Tongue (tissue), 2 donors: ENCODE results near the gene GPRIN2. TPM values are rescaled to one million over a fixed set of nuclear protein-coding genes. Genes with fewer than 3 reads are reported as not detected.
A peak's percentile ranks its signal among the peaks of the same experiment; 100 is the strongest.

Experiments
- DNase-seq: peaks from one replicate; pipeline ENCODE4 v3.0.0-alpha.2; 2015
- total RNA-seq: library from RNA; depleted of rRNA; stranded (reverse); fragments of >200 nt; gene quantifications from one replicate; pipeline ENCODE4 v1.2.3, GENCODE V29; 2014

The GPRIN2 gene
- total RNA-seq, 1 donor from 2014 or later: 1.3 TPM

DNA sequence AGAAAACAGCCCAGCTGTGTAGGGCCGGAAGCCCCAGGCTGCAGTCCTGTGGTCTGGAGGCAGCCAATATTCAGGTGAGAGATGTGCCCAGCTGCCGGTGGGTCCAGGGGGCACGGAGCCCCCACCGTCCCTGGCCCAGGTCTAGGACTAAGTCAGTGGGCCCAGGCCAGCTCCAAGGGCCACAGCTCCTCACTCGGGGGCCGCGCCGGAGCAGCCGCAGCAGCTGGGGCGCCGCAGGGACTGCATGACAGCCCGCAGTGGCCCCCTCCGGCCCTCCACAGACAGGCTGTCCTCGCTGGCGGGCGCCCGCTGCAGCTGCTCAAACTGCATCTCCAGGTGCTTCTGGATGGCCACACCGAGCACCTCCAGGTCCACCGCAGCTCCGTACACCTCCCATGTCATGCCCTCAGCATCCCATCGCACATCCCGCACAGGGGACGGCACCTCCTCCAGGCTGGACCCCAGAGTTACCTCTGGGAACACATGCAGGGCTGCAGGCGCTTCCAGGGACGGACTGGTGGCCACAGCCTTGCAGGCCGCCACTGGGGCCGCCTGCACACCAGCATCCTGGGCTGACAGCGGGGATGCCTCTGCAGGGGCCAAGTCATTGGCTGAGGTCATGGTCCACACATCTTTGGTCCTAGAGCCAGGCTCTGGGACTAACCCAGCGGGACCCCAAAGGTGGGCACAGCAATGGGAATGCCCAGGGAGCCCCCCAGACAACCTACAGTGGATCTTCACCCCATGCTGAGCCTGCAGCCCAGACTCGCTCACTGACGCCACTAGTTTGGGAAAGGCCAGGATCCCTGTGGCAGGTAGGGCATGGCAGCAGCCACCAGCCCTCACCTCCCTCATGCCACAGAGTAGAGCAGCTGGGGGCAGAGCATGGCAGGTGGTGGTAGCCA, 7.0 kb downstream of the GPRIN2 start:
- no peak for DNase-seq

- no peak for DNase-seq
Measured at GRCh38 chr10:46548498-46549090, 7.9 kb downstream of the GPRIN2 start.

GRCh38 chr10:46547541-46548497, 8.6 kb downstream of the GPRIN2 start:
- no peak for DNase-seq

- DNase-seq: no peak
Measured at GRCh38 chr10:46546591-46547540, 9.6 kb downstream of the GPRIN2 start.

DNA sequence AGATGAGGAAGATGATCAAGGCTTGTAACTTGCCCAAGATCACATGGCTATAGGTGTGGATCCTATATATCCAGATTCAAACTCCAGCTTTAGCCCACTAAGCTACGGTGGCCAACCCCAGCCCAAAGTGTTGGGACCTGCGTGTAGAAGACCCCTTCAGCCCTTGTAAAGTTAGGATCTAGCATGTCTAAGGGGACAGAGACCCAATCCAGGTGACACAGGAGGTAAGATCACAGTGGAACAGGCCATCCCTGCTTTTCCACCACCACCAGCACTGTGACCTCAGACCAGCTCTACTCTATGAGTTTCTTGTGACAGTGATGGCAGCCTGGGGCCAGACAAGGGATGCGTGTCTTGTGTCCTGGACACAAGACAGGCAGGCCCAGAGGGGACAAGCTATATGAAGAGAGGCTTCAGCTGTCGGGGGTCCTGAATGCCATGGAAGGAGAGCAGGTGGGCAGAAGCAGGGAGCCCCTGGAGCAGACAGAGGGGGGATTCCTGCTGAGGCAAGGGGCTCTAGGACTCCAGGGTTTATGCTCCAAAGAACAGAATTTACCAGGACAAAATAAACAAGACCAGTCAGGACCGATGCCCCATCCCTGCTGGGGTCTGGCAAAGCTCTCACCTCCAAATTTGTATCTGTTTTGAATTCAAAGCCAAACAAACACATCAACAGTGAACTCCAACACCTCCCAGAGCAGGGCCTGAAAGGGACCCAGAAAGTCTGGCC, 10.4 kb downstream of the GPRIN2 start:
- DNase-seq: no peak

- peak; percentile 53 for DNase-seq
Measured at GRCh38 chr10:46544989-46545791, 11.3 kb downstream of the GPRIN2 start.

DNA sequence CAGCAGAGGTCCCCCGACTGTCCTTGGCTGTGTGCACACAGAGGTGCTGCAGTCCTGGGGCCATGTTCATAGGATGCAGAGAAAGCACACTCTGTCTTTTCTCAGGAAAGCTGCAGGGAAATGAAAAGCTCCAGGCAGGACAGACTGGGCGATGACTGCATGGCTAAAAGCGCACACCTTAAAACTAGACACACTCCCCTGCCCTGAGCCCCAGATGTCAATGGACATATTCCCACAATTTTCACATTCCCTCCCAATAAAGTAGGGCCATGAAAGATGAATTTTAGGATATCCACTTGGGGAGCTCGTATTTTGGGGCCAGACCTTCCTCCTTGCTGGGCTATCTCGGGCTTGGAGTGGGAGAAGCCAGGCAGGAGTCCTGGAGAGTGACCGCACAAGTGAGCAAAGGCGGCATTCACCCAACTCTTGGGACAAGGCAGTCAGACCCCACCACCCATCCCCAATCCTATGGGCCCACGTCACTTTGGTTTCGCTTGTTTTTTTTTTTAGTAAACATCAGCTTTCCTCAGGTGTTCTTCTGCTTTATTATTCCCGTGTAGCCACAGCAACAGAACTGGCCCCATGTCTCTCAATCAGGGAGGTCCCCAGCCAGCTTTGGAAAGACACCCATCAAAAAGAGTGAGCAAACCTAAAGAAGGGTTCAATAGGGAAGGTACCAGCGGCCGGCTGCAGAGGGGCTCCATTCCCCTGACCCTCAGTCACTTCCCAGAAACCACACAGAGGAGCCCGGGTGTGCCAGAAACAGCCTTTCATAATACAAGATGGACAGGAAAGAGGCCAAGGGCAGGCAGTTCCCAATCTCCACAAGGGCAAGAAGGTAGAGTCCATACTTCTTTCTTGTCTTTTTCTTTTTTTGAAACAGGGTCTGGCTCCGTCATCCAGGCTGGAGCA, 12.7 kb downstream of the GPRIN2 start:
- no peak for DNase-seq

DNA sequence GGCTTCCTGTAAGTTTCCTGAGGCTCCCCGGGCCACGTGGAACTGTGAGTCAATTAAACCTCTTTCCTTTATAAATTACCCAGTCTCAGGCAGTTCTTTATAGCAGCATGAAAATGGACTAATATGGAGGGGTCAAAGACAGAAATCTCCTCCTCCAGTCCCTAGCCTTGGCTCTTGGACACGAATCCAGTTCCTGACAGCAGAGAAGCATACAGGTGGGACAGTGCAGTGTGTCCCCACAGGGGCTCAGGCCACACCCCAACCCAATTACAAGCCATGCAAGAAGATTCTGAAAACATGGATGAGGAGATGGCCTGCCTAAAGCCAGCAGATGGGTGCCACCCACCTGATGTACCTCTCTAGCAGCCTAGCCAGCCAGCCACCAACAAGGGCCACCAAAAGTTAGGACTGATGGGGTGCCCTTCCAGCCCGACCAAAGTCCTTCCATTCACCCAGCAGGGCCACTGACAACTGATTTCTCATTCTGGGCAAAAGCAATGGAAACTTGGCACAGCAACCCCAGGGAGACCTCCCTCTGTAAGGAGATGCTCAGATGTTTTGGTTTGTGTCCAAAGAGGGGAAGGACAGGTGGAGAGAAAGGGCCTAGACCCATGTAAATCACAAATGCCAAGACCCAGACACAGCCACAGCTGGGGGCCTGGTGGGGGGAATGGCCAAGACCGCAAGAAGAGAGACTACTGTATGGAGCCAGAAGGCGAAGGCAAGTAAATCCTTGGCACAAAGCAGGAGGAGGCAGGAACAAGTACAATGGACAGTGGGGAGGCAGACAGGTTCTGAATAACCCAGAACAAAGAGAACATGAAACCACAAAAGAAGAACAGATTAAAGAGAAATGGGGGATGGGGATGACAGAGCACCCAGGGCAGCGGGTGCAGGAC, 13.6 kb downstream of the GPRIN2 start:
- no peak for DNase-seq

DNA sequence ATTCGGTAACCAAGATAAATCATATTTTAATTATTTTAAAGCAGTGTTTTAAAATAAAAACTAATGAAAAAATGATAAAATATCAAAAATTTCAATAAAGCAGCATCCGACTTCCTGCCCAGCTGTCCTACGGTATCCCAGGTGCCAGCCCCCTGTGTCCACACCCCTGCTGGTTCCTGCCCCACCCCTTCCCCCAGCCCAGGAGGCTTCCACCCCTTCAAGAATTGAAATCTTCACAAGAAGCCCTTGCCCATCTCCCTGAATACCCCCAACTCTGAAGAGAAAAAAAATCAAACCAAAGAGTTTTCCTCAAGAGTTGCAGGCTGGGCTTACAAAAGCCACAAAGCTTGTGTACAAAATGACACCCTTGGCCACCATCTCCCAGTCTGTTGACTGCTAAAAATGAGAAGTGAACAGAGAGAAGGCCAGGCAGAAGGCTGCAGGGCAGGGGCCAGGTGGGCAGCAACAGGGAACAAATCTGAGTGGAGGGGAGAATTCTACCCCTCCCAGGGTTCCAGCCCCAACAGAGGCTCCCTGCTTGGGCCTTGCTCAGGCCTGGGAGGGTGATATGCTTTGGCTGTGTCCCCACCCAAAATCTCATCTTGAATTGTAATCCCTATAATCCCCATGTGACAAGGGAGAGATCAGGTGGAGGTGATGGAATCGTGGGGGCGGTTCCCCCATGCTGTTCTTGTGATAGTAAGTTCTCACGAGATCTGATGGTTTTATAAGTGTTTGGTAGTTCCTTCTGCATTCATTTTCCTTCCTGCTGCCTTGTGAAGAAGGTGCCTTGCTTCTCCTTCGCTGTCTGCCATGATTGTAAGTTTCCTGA, 14.5 kb downstream of the GPRIN2 start:
- DNase-seq: no peak

DNA sequence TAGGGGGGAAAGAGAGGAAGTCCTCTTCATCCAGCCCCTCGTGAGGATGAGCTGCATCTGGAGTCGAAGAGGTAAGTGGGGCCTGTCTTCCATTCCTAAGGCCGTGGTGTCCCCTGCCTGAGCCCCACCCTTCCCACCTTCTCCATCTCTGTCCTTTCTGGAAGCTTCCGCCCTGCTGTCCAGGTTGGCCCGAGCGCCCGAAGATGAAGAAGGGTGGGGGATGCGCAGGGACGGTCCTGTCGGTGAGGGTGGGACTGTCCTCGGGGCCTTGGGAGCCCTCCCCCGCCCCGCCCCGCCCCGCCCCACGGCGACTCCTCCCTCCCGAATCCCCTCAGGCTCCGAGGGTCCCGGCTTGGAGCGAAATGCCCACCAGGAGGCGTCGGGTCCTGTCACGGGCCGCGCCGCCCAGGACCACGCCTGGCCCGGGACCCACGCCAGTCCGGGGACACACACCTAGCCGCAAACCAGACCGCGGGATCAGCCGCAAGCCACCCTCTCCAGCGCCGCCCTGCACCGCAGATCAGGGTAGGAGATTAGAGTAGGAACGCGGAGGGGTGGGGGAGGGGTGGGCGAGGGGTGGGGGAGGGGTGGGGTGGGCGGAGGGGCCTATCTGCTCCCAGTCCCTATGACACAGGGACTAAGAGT, 15.3 kb downstream of the GPRIN2 start:
- DNase-seq: peak; percentile 77

- no peak for DNase-seq
Measured at GRCh38 chr10:46540412-46541016, 15.9 kb downstream of the GPRIN2 start.

DNA sequence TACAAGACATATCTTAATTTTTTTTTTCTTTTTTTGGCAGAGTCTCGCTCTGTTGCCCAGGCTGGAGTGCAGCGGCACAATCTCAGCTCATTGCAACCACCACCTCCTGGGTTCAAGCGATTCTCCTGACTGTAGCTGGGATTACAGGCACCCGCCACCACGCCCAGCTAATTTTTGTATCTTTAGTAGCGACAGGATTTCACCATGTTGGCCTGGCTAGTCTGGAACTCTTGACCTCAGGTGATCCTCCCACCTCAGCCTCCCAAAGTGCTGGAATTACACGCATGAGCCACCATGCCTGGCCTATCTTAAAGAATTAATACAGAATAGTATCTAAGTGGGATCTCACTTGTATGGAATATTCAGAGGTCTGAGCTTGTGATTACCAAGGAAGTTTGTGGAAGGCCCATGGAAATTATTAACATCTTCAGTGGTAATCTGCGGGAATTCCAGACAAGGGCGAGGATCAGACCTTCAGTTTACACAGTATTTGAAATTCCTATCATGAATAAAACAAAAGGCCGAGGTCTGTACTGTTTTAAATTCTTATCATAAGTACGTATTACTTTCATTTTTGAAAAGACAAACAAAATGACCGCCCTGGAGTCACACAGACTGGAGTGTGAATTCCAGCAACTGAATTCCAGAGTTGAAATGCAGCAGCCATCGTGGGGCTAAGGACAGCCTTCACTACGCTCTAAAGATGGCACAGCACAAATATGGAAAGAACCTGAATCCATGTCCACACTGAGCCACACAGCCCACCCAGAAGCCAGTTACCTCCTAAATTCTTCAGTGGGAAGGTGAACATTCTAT, 16.7 kb downstream of the GPRIN2 start:
- DNase-seq: no peak

GRCh38 chr10:46538717-46539426, 17.6 kb downstream of the GPRIN2 start:
- no peak for DNase-seq

GRCh38 chr10:46538155-46538554, 18.3 kb downstream of the GPRIN2 start:
- no peak for DNase-seq
